Activated gamma-delta T cell treated with anti-CD3 and anti-CD28 coated beads, Interleukin-2, amount 50 U/mL, for 16 hours (primary cell): ENCODE measurements around the gene SELENOS.

ENCODE experiments used
- DNase-seq: peaks from one replicate; pipeline ENCODE4 v3.0.0-alpha.2; 2020; ENCODE audit warnings: low read depth

SELENOS gene

GRCh38 chr15:101277038-101277822 is at the start of gene SELENOS:
SELENOS (minus strand) TSS chr15:101277485; CDS start chr15:101277417, 68 bp downstream.
- peak; percentile 82 for DNase-seq

GRCh38 chr15:101326462-101327146 is 49.3 kb upstream of the SELENOS start:
- no peak for DNase-seq

- no peak for DNase-seq
Measured at GRCh38 chr15:101326026-101326315, 48.7 kb upstream of the SELENOS start.

GRCh38 chr15:101325263-101326025 is 48.2 kb upstream of the SELENOS start:
- no peak for DNase-seq

GRCh38 chr15:101324524-101325177 is 47.4 kb upstream of the SELENOS start:
- no peak for DNase-seq

- DNase-seq, result no peak
Measured at GRCh38 chr15:101323793-101324523, 46.7 kb upstream of the SELENOS start.

GRCh38 chr15:101322854-101323477 is 45.7 kb upstream of the SELENOS start:
- DNase-seq, result no peak

- no peak for DNase-seq
Measured at GRCh38 chr15:101322016-101322695, 44.9 kb upstream of the SELENOS start.

- DNase-seq, result peak; percentile 48
Measured at GRCh38 chr15:101320501-101321052, 43.3 kb upstream of the SELENOS start.

- no peak for DNase-seq
Measured at GRCh38 chr15:101318839-101319238, 41.6 kb upstream of the SELENOS start.

- DNase-seq, result no peak
Measured at GRCh38 chr15:101318147-101318819, 41.0 kb upstream of the SELENOS start.

- no peak for DNase-seq
Measured at GRCh38 chr15:101317336-101317872, 40.1 kb upstream of the SELENOS start.

- DNase-seq, result no peak
Measured at GRCh38 chr15:101316529-101316928, 39.2 kb upstream of the SELENOS start.

GRCh38 chr15:101315736-101316135 is 38.5 kb upstream of the SELENOS start:
- DNase-seq, result no peak

GRCh38 chr15:101314336-101315125 is 37.2 kb upstream of the SELENOS start:
- no peak for DNase-seq

- DNase-seq, result no peak
Measured at GRCh38 chr15:101313041-101313761, 35.9 kb upstream of the SELENOS start.

- no peak for DNase-seq
Measured at GRCh38 chr15:101310508-101310907, 33.2 kb upstream of the SELENOS start.

- DNase-seq, result no peak
Measured at GRCh38 chr15:101310161-101310480, 32.8 kb upstream of the SELENOS start.
